GM23338 (cell line): Measurements from ENCODE around the gene GADD45A. TPM values are rescaled to one million over a fixed set of nuclear protein-coding genes. Genes with fewer than 3 reads are reported as not detected.
A peak's percentile ranks its signal among the peaks of the same experiment; 100 is the strongest.

ENCODE experiments used
- ATAC-seq: fragments of 200-7000 bp; cut with Tn5 transposase; 3 replicates; pipeline ENCODE4 v1.9.1; 2020
- DNase-seq: peaks from one replicate; pipeline ENCODE4 v3.0.0-alpha.2; 2015; ENCODE audit warnings: low spot score
- H2AFZ ChIP-seq: fragments of 200-600 bp; sonication (generic); 2 replicates; pipeline ENCODE4 v1.8.0; 2016; ENCODE audit warnings: antibody characterized with exemption, mild to moderate bottlenecking, moderate library complexity
- H3F3A ChIP-seq: fragments of 200-600 bp; sonication (generic); replicated peaks from 2 replicates; pipeline ENCODE4 v1.8.0; 2017; ENCODE audit warnings: antibody characterized with exemption, mixed run types, low read depth
- H3K27ac ChIP-seq: fragments of 200-600 bp; sonication (generic); 2 replicates; pipeline ENCODE4 v1.6.1; 2016; ENCODE audit warnings: low read depth
- H3K27me3 ChIP-seq: fragments of 200-600 bp; sonication (generic); 2 replicates; pipeline ENCODE4 v1.8.0; 2016; ENCODE audit warnings: mild to moderate bottlenecking, mixed run types, moderate library complexity; ENCODE audit not compliant: insufficient read depth
- H3K36me3 ChIP-seq: fragments of 200-600 bp; sonication (generic); 2 replicates; pipeline ENCODE4 v1.8.0; 2016; ENCODE audit warnings: mild to moderate bottlenecking; ENCODE audit not compliant: insufficient read depth
- H3K4me1 ChIP-seq: fragments of 200-600 bp; sonication (generic); 2 replicates; pipeline ENCODE4 v1.8.0; 2016; ENCODE audit warnings: mild to moderate bottlenecking, moderate library complexity; ENCODE audit not compliant: insufficient read depth
- H3K4me2 ChIP-seq: fragments of 200-600 bp; sonication (generic); 2 replicates; pipeline ENCODE4 v1.7.1; 2017; ENCODE audit warnings: mixed run types
- H3K4me3 ChIP-seq: fragments of 200-600 bp; sonication (generic); 2 replicates; pipeline ENCODE4 v1.6.1; 2016; ENCODE audit warnings: mixed run types
- H3K79me2 ChIP-seq: fragments of 200-600 bp; sonication (generic); replicated peaks from 2 replicates; pipeline ENCODE4 v1.8.0; 2017; ENCODE audit warnings: mild to moderate bottlenecking; ENCODE audit not compliant: insufficient read depth
- H3K9me2 ChIP-seq: fragments of 200-600 bp; sonication (generic); 2 replicates; pipeline ENCODE4 v1.8.0; 2017; ENCODE audit not compliant: insufficient read depth
- H4K20me1 ChIP-seq: fragments of 200-600 bp; sonication (generic); replicated peaks from 2 replicates; pipeline ENCODE4 v1.8.0; 2017; ENCODE audit warnings: mild to moderate bottlenecking; ENCODE audit not compliant: insufficient read depth
- H3K27ac Mint-ChIP-seq: 2 replicates; pipeline ENCODE4 v1.8.0; 2020; ENCODE audit warnings: inconsistent platforms, mild to moderate bottlenecking, moderate library complexity, mixed read lengths
- H3K27me3 Mint-ChIP-seq: 3 replicates; pipeline ENCODE4 v1.8.0; 2022; ENCODE audit warnings: low read depth, mild to moderate bottlenecking, moderate library complexity, mixed read lengths, inconsistent platforms; ENCODE audit not compliant: insufficient read depth, poor library complexity
- H3K36me3 Mint-ChIP-seq: 3 replicates; pipeline ENCODE4 v1.8.0; 2021; ENCODE audit warnings: low read depth, mild to moderate bottlenecking, inconsistent platforms, moderate library complexity, mixed read lengths
- H3K4me1 Mint-ChIP-seq: 3 replicates; pipeline ENCODE4 v1.8.0; 2020; ENCODE audit warnings: mild to moderate bottlenecking, inconsistent platforms, mixed read lengths
- H3K4me3 Mint-ChIP-seq: 3 replicates; pipeline ENCODE4 v1.8.0; 2021; ENCODE audit warnings: moderate library complexity, mild to moderate bottlenecking, inconsistent platforms, mixed read lengths
- H3K9me3 Mint-ChIP-seq: 3 replicates; pipeline ENCODE4 v1.8.0; 2020; ENCODE audit warnings: moderate library complexity, mild to moderate bottlenecking, inconsistent platforms, mixed read lengths
- CREB1 ChIP-seq: fragments of 250-450 bp; sonication (Bioruptor Pico); IDR thresholded peaks from 2 replicates; pipeline ENCODE4 v1.5.0; 2020; ENCODE audit warnings: low read depth, mild to moderate bottlenecking, moderate library complexity
- CTCF ChIP-seq, 2 experiments: fragments of 200-600 bp in 1 of 2; sonication (generic) in 1 of 2; conservative IDR thresholded peaks; 2 replicates each; pipeline versions ENCODE4 v1.5.1 to v1.6.1; 2016 to 2017; ENCODE audit warnings: antibody characterized with exemption in 2 of 2, low read depth in 2 of 2, mild to moderate bottlenecking in 2 of 2, moderate library complexity in 1 of 2
- EZH2phosphoT487 ChIP-seq: fragments of 200-600 bp; sonication (generic); IDR thresholded peaks from one replicate; pipeline ENCODE4 v1.8.1; 2018; ENCODE audit warnings: antibody characterized with exemption; ENCODE audit not compliant: unreplicated experiment
- JUNB ChIP-seq: IDR thresholded peaks from one replicate; pipeline ENCODE4 v1.6.1; 2016; ENCODE audit warnings: antibody characterized with exemption; ENCODE audit not compliant: unreplicated experiment
- POLR2AphosphoS5 ChIP-seq: IDR thresholded peaks from 2 replicates; pipeline ENCODE4 v1.6.1; 2016; ENCODE audit warnings: antibody characterized with exemption, low read depth
- STAT1 ChIP-seq: IDR thresholded peaks from one replicate; pipeline ENCODE4 v1.6.1; 2016; ENCODE audit warnings: antibody characterized with exemption; ENCODE audit not compliant: unreplicated experiment
- ZNF331 ChIP-seq: fragments of 250-450 bp; sonication (Bioruptor Pico); IDR thresholded peaks from 2 replicates; pipeline ENCODE4 v1.5.0; 2020; ENCODE audit warnings: low read depth, mild to moderate bottlenecking, moderate library complexity
- polyA plus RNA-seq: library from polyadenylated mRNA; unstranded; fragments of >200 nt; fragmentation: Nextera tagmentation; extraction: Ambion mirVana; gene quantifications from 2 replicates; pipeline ENCODE4 v1.2.1, GENCODE V29; 2016
- total RNA-seq: library from RNA; depleted of rRNA; stranded (reverse); fragments of >200 nt; shearing (Covaris generic); gene quantifications from 2 replicates; pipeline ENCODE4 v1.2.3, GENCODE V29; 2014
- TF ChIP-seq, protein P1 (sequence below): IDR thresholded peaks from 2 replicates; pipeline ENCODE4 v1.6.1; 2016; ENCODE audit warnings: antibody characterized with exemption
- TF ChIP-seq, protein P2 (sequence below): IDR thresholded peaks from one replicate; pipeline ENCODE4 v1.6.1; 2018; ENCODE audit warnings: antibody characterized with exemption; ENCODE audit not compliant: unreplicated experiment
- TF ChIP-seq, protein P3 (sequence below): fragments of 250-450 bp; sonication (Bioruptor Pico); IDR thresholded peaks from 2 replicates; pipeline ENCODE4 v1.5.0; 2020; ENCODE audit warnings: mild to moderate bottlenecking, moderate library complexity

GADD45A gene
- total and polyA plus RNA-seq, 2 experiments from 2014 or later: 25.9 to 39.5 TPM

GRCh38 chr1:67642629-67643028, 42.4 kb upstream of the GADD45A start:
- Histone ChIP-seq H4K20me1 (no peaks in the 10 kb centered on the region), H3K9me2 (no peaks in the 10 kb centered on the region), H3K27ac (no peak overlapping the region), H3K79me2 (no peaks in the 10 kb centered on the region), H3F3A (no peaks in the 10 kb centered on the region), H3K27me3 (no peaks in the 10 kb centered on the region), H3K4me1 (no peaks in the 10 kb centered on the region; the same call in 1 of the 2 replicates), H3K4me3 (no peak overlapping the region), H3K36me3 (no peaks in the 10 kb centered on the region), H2AFZ (peak overlapping the region; percentile 87; the same call in 1 of the 2 replicates), H3K4me2 (no peak overlapping the region)
- peaks cover 1% of the 10 kb centered on the region; the same call in 1 of the 3 replicates for H3K4me1 Mint-ChIP-seq
- DNase-seq: no peak
- H3K27ac Mint-ChIP-seq: no peak overlapping the region
- no peaks in the 10 kb centered on the region for H3K36me3 Mint-ChIP-seq
- no peak for TF ChIP-seq STAT1
- TF ChIP-seq POLR2AphosphoS5: no peak
- no peak for TF ChIP-seq CTCF (conservative IDR thresholded peaks at IDR 0.05; ENCODE audit: low read depth in 2 of 2)
- TF ChIP-seq, protein P1, sequence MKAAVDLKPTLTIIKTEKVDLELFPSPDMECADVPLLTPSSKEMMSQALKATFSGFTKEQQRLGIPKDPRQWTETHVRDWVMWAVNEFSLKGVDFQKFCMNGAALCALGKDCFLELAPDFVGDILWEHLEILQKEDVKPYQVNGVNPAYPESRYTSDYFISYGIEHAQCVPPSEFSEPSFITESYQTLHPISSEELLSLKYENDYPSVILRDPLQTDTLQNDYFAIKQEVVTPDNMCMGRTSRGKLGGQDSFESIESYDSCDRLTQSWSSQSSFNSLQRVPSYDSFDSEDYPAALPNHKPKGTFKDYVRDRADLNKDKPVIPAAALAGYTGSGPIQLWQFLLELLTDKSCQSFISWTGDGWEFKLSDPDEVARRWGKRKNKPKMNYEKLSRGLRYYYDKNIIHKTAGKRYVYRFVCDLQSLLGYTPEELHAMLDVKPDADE: no peak
- TF ChIP-seq, protein P2, sequence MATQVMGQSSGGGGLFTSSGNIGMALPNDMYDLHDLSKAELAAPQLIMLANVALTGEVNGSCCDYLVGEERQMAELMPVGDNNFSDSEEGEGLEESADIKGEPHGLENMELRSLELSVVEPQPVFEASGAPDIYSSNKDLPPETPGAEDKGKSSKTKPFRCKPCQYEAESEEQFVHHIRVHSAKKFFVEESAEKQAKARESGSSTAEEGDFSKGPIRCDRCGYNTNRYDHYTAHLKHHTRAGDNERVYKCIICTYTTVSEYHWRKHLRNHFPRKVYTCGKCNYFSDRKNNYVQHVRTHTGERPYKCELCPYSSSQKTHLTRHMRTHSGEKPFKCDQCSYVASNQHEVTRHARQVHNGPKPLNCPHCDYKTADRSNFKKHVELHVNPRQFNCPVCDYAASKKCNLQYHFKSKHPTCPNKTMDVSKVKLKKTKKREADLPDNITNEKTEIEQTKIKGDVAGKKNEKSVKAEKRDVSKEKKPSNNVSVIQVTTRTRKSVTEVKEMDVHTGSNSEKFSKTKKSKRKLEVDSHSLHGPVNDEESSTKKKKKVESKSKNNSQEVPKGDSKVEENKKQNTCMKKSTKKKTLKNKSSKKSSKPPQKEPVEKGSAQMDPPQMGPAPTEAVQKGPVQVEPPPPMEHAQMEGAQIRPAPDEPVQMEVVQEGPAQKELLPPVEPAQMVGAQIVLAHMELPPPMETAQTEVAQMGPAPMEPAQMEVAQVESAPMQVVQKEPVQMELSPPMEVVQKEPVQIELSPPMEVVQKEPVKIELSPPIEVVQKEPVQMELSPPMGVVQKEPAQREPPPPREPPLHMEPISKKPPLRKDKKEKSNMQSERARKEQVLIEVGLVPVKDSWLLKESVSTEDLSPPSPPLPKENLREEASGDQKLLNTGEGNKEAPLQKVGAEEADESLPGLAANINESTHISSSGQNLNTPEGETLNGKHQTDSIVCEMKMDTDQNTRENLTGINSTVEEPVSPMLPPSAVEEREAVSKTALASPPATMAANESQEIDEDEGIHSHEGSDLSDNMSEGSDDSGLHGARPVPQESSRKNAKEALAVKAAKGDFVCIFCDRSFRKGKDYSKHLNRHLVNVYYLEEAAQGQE: no peak
- TF ChIP-seq EZH2phosphoT487: no peak
- TF ChIP-seq, protein P3, sequence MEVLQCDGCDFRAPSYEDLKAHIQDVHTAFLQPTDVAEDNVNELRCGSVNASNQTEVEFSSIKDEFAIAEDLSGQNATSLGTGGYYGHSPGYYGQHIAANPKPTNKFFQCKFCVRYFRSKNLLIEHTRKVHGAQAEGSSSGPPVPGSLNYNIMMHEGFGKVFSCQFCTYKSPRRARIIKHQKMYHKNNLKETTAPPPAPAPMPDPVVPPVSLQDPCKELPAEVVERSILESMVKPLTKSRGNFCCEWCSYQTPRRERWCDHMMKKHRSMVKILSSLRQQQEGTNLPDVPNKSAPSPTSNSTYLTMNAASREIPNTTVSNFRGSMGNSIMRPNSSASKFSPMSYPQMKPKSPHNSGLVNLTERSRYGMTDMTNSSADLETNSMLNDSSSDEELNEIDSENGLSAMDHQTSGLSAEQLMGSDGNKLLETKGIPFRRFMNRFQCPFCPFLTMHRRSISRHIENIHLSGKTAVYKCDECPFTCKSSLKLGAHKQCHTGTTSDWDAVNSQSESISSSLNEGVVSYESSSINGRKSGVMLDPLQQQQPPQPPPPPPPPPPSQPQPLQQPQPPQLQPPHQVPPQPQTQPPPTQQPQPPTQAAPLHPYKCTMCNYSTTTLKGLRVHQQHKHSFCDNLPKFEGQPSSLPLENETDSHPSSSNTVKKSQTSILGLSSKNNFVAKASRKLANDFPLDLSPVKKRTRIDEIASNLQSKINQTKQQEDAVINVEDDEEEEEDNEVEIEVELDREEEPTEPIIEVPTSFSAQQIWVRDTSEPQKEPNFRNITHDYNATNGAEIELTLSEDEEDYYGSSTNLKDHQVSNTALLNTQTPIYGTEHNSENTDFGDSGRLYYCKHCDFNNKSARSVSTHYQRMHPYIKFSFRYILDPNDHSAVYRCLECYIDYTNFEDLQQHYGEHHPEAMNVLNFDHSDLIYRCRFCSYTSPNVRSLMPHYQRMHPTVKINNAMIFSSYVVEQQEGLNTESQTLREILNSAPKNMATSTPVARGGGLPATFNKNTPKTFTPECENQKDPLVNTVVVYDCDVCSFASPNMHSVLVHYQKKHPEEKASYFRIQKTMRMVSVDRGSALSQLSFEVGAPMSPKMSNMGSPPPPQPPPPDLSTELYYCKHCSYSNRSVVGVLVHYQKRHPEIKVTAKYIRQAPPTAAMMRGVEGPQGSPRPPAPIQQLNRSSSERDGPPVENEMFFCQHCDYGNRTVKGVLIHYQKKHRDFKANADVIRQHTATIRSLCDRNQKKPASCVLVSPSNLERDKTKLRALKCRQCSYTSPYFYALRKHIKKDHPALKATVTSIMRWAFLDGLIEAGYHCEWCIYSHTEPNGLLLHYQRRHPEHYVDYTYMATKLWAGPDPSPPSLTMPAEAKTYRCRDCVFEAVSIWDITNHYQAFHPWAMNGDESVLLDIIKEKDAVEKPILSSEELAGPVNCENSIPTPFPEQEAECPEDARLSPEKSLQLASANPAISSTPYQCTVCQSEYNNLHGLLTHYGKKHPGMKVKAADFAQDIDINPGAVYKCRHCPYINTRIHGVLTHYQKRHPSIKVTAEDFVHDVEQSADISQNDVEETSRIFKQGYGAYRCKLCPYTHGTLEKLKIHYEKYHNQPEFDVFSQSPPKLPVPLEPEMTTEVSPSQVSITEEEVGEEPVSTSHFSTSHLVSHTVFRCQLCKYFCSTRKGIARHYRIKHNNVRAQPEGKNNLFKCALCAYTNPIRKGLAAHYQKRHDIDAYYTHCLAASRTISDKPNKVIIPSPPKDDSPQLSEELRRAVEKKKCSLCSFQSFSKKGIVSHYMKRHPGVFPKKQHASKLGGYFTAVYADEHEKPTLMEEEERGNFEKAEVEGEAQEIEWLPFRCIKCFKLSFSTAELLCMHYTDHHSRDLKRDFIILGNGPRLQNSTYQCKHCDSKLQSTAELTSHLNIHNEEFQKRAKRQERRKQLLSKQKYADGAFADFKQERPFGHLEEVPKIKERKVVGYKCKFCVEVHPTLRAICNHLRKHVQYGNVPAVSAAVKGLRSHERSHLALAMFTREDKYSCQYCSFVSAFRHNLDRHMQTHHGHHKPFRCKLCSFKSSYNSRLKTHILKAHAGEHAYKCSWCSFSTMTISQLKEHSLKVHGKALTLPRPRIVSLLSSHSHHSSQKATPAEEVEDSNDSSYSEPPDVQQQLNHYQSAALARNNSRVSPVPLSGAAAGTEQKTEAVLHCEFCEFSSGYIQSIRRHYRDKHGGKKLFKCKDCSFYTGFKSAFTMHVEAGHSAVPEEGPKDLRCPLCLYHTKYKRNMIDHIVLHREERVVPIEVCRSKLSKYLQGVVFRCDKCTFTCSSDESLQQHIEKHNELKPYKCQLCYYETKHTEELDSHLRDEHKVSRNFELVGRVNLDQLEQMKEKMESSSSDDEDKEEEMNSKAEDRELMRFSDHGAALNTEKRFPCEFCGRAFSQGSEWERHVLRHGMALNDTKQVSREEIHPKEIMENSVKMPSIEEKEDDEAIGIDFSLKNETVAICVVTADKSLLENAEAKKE (CRISPR knock-in tag): no peak
- TF ChIP-seq CREB1 (CRISPR knock-in tag): no peak
- no peak for TF ChIP-seq JUNB
- no peak for TF ChIP-seq ZNF331 (CRISPR knock-in tag)
- peak; percentile 77 for ATAC-seq
- H3K9me3 Mint-ChIP-seq: no peaks in the 10 kb centered on the region
- no peak overlapping the region for H3K4me3 Mint-ChIP-seq
- no peaks in the 10 kb centered on the region for H3K27me3 Mint-ChIP-seq
